GM18508 (cell line): ENCODE measurements around the gene ZC3H10.
"Not testable (repeated sequence)": the region's sequence is repeated elsewhere in the genome, so short reads cannot be mapped to it uniquely, and the experiment has no call there.

ENCODE experiments used
- ATAC-seq: cut with Tn5 transposase; IDR thresholded peaks from one replicate; pipeline ENCODE4 v1.9.1; 2021; ENCODE audit warnings: moderate number of reproducible peaks; ENCODE audit not compliant: insufficient read depth, unreplicated experiment

Gene ZC3H10, protein sequence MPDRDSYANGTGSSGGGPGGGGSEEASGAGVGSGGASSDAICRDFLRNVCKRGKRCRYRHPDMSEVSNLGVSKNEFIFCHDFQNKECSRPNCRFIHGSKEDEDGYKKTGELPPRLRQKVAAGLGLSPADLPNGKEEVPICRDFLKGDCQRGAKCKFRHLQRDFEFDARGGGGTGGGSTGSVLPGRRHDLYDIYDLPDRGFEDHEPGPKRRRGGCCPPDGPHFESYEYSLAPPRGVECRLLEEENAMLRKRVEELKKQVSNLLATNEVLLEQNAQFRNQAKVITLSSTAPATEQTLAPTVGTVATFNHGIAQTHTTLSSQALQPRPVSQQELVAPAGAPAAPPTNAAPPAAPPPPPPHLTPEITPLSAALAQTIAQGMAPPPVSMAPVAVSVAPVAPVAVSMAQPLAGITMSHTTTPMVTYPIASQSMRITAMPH

DNA sequence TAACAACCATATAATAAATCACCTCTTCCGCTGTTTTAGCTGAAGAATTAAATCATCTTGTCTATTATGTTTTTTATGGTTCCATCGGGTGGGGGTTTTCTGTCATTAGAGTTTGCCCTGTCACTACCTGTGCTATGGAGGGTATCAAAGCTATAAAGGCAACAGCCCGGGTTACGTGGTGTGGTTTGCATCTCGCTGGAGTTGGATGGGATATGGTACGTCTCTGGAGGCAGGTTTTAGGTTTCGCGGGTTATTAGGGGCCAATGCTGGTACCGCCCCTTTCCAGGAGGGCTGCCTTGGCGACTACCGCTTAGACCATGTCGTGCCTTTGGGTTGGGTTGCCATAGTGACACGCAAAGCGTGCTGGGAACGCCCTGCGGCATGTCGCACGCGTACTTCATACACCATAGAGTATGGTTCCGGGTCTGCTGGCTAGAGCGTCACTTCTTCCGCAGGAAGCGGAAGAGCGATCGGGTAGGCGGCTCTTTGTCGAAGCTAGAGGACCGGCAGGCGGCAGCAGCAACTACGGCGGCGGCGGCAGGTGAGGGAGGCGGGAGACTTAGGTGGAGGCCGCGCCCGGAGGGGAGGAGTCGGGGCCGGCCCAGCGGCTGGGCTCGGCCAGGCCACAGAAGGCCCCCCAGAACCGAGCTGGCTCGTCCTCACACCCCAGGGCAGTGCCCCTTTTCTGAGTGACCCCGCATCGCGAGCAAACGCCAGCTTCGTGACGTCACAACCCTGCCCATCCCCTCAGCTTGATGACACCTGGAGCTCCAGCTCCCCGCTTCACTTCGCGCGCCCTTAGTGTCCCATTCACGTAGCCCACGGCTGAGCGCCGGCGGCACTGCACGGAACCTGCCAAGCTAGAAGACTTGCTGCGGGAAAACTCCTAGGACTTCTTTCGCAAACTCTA is at the start of gene ZC3H10:
ZC3H10 (plus strand) TSS at position 489 of the 910 bp plus-strand sequence. CDS start 2,297 bp downstream, outside the sequence.
- ATAC-seq, result peak; percentile 71

DNA sequence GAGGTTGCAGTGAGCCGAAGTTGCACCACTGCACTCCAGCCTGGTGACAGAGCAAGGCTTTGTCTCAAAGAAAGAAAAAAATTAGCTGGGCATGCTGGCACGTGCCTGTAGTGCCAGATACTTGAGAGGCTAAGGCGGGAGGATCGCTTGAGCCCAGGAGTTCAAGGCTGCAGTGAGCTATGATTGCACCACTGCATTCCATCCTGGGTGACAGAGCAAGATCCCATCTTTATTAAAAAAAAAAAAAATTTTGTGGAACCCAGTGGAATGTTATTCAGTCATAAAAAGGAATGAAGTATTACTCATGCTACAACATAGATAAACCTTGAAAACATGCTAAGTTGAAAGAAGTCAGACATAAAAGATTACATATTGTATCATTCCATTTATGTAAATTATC is 46.4 kb upstream of the ZC3H10 start:
- no peak for ATAC-seq

DNA sequence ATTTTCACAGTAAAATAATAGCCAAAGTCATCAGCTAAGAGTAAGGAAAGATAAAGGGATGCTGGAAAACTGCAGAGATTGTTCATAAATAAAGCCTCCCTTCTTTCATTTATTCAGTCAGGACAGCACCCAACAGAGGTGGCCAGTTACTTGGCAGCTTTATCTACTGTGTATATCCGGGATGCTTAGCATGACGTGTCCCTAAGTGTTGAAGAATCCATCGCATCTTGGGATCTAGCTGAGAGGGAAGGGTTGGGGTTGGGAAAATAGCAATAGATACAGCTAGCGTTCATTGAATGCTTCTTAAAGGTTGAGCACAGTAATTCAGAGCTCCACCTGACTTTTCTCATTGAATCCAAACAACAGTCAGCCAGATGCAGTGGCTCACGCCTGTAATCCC is 43.7 kb upstream of the ZC3H10 start:
- no peak for ATAC-seq

DNA sequence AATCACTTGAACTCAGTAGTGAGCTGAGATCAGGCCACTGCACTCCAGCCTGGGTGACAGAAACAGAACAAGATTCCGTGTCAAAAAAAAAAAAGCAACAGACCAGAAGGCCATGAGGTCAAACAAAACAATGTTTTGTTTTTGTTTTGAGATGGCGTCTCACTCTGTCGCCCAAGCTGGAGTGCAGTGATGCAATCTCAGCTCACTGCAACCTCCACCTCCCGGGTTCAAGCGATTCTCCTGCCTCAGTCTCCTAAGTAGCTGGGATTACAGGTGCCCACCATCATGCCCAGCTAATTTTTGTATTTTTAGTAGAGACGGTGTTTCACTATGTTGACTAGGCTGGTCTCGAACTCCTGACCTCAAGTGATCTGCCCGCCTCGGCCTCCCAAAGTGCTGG is 40.1 kb upstream of the ZC3H10 start:
- ATAC-seq, result not testable (repeated sequence)

DNA sequence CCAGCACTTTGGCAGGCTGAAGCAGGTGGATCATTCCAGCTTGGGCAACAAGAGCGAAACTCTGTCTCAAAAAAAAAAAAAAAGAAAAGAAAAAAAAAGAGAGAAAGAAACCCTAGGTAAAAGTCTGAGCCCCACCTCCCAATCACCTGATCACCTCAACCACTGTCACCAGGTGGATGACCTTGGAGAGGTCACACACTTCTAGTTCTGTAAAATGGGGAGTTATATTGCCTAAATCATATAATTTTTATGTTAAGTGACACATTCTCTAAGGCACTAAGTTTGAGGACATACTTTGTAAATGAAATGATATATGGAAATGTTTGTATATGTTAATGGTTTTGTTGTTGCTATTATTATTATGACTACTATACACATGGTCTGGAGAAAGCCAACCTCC is 39.6 kb upstream of the ZC3H10 start:
- no peak for ATAC-seq

DNA sequence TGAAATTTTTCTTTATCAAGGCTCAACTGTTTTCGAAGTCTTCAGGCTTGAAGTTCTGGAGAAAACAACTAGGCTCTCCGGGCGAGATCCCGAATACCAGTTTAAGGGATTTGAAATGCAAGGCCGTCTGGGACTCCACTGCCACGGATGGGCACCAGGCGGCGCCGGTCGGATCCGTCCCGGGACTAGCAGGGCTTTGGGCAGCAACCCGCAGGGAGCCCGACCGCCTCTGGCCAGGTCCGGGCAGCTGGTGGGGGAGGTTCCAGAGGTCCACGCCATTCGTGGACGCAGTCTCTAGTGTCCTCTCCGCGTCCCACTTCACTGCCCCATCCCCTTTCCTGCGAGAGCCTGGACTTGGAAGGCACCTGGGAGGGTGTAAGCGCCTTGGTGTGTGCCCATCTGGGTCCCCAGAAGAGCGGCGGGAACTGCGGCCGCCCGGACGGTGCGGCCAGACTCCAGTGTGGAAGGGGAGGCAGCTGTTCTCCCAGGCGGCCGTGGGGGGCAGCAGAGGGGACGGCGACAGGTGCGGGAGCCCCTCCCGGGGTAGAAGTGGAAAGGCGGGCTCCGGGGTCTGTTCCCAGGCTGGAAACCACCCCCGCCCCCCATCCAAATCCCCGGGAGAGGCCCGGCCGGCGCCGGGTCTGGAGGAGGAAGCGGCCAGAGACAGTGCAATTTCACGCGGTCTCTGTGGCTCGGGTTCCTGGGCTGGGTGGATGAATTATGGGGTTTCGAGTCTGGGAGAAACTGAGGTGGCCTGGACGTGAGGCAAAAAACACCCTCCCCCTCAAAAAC is 38.9 kb upstream of the ZC3H10 start:
- no peak for ATAC-seq

DNA sequence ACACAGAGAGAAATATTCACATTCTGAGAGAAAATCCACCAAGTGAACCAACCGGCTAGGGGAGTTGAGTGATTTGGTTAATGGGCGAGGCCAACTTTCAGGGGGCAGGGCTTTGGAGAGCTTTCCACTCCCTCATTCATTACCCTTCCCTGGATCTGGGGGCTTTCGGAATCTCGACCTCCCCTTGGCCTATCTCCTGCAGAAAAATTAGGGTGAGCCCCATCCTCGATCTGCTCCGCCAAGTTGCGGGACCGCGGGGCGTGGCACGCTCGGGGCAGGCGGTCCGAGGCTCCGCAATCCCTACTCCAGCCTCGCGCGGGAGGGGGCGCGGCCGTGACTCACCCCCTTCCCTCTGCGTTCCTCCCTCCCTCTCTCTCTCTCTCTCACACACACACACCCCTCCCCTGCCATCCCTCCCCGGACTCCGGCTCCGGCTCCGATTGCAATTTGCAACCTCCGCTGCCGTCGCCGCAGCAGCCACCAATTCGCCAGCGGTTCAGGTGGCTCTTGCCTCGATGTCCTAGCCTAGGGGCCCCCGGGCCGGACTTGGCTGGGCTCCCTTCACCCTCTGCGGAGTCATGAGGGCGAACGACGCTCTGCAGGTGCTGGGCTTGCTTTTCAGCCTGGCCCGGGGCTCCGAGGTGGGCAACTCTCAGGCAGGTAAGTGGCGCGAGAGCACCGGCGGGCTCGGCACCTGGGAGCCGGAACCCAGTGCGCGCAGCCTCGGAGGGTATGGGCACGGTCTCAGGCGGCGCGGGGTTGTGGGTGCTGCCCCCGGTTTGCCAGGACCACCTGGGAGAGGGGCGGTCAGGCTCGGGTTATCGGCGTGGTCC is 38.1 kb upstream of the ZC3H10 start, which contains the start of gene ERBB3:
ERBB3 (plus strand) TSS at position 443 of the 833 bp plus-strand sequence; CDS start at position 579, 136 bp downstream.
- no peak for ATAC-seq

DNA sequence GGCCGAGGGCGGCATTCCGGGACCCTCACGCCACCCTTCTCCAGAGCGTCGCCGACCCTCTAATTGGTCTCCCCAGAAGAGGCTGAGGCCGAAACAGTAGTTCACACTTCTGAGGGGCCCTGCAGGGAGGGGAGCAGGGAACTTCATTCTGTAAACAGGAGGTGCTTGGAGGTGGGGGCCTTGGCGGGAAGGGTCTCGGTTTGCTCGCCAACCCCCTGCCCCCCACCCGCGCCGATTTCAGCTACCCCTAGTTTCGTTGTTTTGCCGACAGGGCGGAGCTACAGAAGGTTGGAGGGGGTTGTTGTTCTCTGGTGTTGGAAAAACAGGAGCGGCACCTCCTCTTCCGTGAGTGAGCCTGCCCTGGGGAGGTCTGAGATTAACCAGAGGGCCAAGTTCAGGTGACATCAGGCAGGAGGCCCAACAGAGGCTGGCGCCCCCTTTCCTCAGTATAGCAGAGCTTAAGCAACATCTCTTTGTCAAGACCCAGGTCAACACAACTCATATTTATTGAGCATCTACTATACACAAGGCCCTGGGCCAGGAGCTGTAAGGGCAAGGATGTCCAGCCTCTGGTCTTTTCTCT is 37.4 kb upstream of the ZC3H10 start:
- no peak for ATAC-seq

DNA sequence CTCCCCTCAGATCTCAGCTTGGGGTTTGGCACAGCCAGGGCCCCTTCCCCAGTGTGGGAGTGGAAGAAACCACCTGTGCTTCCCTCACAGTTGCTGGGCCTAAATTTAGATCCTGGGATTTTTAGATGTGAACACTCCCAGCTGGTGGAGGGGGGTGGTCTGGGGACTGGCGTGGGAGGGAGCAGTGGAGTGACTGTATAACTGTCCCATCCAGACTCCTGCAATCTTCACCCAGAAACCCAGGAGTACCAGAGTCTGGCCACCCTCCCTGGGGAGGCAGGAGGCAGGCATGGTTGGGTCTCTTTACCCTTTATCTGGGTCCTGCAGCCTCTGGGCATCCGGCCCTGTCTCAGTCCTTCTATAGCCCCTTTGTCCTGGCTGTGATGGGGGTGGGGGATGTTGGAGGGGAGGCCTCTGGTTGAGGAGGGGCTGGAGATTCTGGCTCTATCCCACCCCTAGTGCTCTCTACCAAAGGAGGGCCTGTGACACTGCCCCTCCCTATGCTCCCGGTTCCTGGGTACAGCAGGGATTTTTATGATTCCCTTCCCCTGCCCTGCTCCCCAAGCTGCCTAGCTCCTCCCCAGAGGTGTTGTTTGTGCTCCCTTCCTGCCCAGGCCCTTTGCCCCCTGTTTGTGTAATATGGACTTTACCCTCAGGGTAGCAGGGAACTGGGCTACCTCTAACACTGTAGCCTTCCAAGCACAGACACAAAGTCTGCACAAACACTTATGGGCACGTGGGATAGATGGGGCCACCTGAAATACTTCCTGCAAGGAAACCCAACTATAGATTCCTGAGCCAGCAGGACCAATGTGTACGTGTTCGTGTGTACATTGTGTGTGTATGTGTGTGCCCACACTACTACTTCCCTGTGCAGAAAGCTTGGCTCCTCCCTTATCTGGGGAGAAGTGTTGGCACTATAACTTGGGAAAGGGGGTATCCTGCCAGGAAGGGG is 36.4 kb upstream of the ZC3H10 start:
- ATAC-seq, result no peak

DNA sequence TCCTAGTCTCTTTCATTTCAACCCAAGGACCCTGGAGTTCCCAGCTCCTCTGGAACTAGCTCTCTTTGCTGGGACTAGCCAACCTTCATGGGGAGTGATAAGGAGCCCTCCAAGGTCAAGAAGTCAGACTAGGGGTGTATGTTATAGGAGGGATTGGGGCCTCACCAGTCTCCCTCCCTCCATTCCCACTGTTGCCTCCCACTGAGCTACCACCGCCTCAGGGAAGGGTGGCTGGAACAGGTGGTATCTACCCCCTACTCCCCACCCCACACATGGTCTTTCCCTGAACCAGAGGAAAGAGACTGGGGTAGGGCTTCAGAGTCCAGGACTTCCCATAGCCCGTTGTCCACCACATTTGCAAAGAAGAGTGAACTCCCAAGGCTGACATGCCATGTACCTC is 35.7 kb upstream of the ZC3H10 start:
- ATAC-seq, result no peak

DNA sequence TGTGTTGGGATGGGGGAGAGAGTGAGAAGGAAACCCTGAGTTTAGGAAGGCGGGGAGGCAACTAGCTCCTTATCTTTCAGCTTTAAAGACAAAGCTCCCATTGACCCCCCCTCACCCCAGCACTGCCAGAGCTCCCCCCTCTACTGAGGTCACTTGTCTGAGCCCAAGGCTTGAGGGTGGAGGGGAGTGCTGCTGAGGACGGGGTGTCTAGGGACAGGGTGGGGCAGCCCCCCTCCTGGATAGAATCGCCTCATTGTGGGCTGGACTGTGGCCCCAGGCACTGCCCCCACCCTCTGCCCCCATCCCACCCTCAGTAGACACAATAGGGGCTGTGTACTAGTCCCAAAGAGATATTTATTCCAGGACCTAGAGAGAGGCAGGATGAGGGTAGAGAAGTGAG is 35.1 kb upstream of the ZC3H10 start:
- no peak for ATAC-seq

DNA sequence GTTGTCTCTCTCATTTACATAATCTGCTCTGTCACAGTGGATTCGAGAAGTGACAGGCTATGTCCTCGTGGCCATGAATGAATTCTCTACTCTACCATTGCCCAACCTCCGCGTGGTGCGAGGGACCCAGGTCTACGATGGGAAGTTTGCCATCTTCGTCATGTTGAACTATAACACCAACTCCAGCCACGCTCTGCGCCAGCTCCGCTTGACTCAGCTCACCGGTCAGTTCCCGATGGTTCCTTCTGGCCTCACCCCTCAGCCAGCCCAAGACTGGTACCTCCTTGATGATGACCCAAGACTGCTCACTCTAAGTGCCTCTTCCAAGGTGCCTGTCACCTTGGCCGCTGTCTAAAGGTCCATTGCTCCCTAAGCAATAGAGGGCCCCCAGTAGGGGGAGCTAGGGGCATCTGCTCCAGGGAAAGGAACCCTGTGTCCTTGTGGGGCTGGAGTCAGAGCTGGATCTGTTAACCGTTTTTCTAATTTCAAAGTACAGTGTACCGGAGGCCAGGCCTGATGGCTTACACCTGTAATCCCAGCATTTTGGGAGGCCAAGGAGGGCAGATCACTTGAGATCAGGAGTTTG is 33.0 kb upstream of the ZC3H10 start:
- no peak for ATAC-seq

DNA sequence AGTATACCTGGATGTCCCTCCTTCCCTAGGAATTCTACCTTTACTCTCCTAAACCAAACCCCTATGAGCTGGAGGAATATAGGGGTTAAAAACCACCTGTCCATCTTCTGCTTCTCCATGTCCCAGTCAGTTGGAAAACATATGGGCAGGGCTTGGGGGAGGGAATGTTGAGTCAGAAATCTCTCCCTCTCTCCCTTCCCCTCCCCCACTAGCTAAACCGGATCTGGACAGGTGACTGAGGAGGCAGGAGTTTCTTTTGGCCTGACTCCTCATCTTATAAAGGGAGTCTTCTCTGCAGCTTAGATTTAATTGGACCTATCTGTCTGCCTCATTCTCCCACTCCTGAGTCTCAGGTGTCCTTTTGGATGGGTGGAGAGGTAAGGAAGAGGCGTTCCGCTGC is 32.0 kb upstream of the ZC3H10 start:
- ATAC-seq, result no peak

DNA sequence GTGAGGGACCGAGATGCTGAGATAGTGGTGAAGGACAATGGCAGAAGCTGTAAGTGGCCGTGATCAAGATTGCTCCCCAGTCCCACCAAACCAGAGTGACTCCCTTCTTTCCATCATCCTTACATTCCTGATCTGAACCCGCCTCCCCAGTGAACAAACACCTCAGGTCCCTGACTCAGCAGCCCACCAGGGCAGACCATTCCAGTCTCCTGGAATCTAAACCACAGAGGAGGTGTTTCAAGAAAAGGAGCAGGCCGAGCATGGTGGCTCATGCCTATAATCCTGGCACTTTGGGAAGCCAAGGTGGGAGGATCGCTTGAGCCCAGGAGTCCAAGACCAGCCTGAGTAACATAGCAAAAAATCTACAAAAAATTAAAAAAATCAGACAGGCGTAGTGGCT is 31.5 kb upstream of the ZC3H10 start:
- ATAC-seq, result no peak

DNA sequence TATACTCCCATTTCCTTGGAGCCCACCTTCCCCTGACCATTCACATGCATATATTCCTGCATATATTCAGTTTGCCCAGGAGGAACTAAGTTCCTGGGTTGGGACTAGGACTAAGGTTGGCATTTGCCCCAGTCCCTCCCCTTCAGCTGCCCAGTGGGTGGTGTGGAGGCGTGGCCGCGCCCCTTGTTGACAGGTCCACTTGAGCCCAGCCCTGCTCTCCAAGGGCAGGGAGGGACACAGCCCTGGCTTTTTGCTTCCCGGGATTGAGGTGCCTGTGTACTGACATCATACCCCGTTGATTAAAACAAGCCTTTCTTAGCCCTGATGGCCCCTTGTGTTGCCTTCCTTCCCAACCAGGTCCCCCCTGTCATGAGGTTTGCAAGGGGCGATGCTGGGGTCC is 30.8 kb upstream of the ZC3H10 start:
- ATAC-seq, result no peak

DNA sequence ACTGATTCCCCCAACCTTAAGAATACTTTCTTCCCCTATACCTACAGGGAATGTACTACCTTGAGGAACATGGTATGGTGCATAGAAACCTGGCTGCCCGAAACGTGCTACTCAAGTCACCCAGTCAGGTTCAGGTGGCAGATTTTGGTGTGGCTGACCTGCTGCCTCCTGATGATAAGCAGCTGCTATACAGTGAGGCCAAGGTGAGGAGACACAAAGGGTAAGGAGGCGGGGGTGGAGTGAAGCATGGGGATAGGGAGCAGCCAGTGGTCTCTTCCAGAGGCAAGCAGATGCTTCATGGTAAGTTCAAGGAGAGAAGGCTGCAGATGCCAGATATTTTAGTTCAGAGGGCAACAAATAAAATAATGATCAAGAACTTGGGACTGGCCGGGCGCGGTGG is 20.3 kb upstream of the ZC3H10 start:
- ATAC-seq, result no peak

DNA sequence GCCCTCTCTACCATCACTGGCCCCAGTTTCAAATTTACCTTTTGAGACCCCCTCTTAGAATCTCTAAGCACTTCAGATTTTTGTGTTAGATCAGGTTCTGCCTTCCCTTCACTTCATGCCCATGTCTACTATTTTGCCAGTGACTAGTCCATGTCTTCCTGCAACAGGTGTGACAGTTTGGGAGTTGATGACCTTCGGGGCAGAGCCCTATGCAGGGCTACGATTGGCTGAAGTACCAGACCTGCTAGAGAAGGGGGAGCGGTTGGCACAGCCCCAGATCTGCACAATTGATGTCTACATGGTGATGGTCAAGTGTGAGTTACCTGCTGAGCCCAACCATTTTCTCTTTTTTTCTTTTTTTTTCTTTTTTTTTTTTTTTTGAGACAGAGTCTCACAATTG is 19.5 kb upstream of the ZC3H10 start:
- no peak for ATAC-seq

DNA sequence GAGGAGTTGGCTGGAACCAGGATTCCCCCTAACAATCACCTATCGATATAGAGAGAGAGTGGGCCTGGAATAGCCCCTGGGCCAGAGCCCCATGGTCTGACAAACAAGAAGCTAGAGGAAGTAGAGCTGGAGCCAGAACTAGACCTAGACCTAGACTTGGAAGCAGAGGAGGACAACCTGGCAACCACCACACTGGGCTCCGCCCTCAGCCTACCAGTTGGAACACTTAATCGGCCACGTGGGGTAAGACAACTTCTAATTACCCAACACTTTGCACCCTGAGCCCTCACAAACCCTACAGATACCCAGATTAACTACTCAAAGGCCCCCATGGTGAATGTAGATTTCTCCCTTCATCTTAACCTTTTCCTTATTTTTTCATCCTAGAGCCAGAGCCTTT is 18.3 kb upstream of the ZC3H10 start:
- ATAC-seq, result no peak
